ENCODE measurements around the gene ZNF74. TPM values are rescaled to one million over a fixed set of nuclear protein-coding genes. Genes with fewer than 3 reads are reported as not detected.

Gene ZNF74
- total and polyA plus RNA-seq, 2 donors (not counting 1 experiment from before 2014, with no cell fraction given), result 11.6 TPM

GRCh38 chr22:20388200-20388599 lies 5.8 kb upstream of the ZNF74 start:
- H3K9ac ChIP-seq (ENCODE audit: low read length), result no peak overlapping the region
- H3K27me3 Mint-ChIP-seq, result peaks cover 21% of the 10 kb centered on the region
- H3K79me2 ChIP-seq (ENCODE audit: control insufficient read depth, insufficient read depth, low read length), result no peaks in the 10 kb centered on the region
- no peak overlapping the region for H2AFZ ChIP-seq (ENCODE audit: insufficient read depth, low read depth, low read length, poor library complexity, severe bottlenecking)
- ChIA-PET POLR2A (no interaction called here), CTCF (no interaction called here)
- no peaks in the 10 kb centered on the region for H3K4me1 Mint-ChIP-seq
- ATAC-seq (ENCODE audit: low read depth) (no peak), DNase-seq (no peak)
- peaks cover 0 to under 1% of the 10 kb centered on the region in 2 donors for H3K4me1 ChIP-seq (ENCODE audit: control insufficient read depth in 2 of 2, insufficient read depth in 2 of 2, low read length in 2 of 2)
- no peak overlapping the region for H3K4me3 Mint-ChIP-seq
- H3K27ac Mint-ChIP-seq, result no peak overlapping the region
- intact Hi-C loops (cut with micrococcal nuclease), result no loop called here
- no peaks in the 10 kb centered on the region for H3K9me3 Mint-ChIP-seq (ENCODE audit: insufficient read depth)
- no peaks in the 10 kb centered on the region for H3K36me3 ChIP-seq (replicated peaks in 1 of 2; ENCODE audit: control extremely low read depth in 1 of 2, control insufficient read depth in 1 of 2, extremely low read depth in 1 of 2, insufficient read depth in 2 of 2, low read length in 1 of 2)
- H3K4me3 ChIP-seq (ENCODE audit: control extremely low read depth in 1 of 5, extremely low read depth in 1 of 5, insufficient read depth in 1 of 5, low read depth in 2 of 5, low read length in 4 of 5), result no peak overlapping the region
- no peaks in the 10 kb centered on the region for H4K20me1 ChIP-seq (ENCODE audit: control insufficient read depth, insufficient read depth, low read length, poor library complexity, severe bottlenecking)
- no peak overlapping the region for H3K27ac ChIP-seq (ENCODE audit: low read length in 2 of 2)
- TF ChIP-seq CTCF (IDR thresholded peaks at IDR 0.05) (no peak), EZH2 (IDR thresholded peaks at IDR 0.05; ENCODE audit: borderline replicate concordance, insufficient read depth, low read depth, low read length, poor library complexity, severe bottlenecking) (no peak)
- peaks cover 0 to 4% (median 3%) of the 10 kb centered on the region in 4 experiments for H3K27me3 ChIP-seq (replicated peaks in 1 of 4; ENCODE audit: control extremely low read depth in 1 of 4, control insufficient read depth in 3 of 4, insufficient read depth in 4 of 4, low read length in 3 of 4)
- no peak overlapping the region for H3K4me2 ChIP-seq (replicated peaks; ENCODE audit: low read depth, low read length, poor library complexity, severe bottlenecking)
- H3K9me3 ChIP-seq (ENCODE audit: control extremely low read depth in 1 of 3, control insufficient read depth in 2 of 3, insufficient read depth in 1 of 3, low read length in 2 of 3), result peaks cover 0 to 6% (median 0%) of the 10 kb centered on the region in 3 donors

GRCh38 chr22:20389288-20389687 lies 4.7 kb upstream of the ZNF74 start:
- Mint-ChIP-seq H3K4me1 (peaks cover 5% of the 10 kb centered on the region), H3K9me3 (ENCODE audit: insufficient read depth) (no peaks in the 10 kb centered on the region), H3K27me3 (peaks cover 13% of the 10 kb centered on the region), H3K27ac (no peak overlapping the region), H3K4me3 (no peak overlapping the region)
- H3K9ac ChIP-seq (ENCODE audit: low read length), result no peak overlapping the region
- ATAC-seq (ENCODE audit: low read depth) (no peak), DNase-seq (no peak)
- POLR2A ChIA-PET, result no interaction called here
- WGBS (ENCODE audit: insufficient coverage), result 95% methylated on average over 4 of the region's 6 CpGs
- H3K4me1 ChIP-seq (ENCODE audit: control insufficient read depth in 2 of 2, insufficient read depth in 2 of 2, low read length in 2 of 2), result peaks cover 4 to 6% of the 10 kb centered on the region in 2 donors
- intact Hi-C loops (cut with micrococcal nuclease), result no loop called here
- no peaks in the 10 kb centered on the region for H3K36me3 ChIP-seq (replicated peaks in 1 of 2; ENCODE audit: control extremely low read depth in 1 of 2, control insufficient read depth in 1 of 2, extremely low read depth in 1 of 2, insufficient read depth in 2 of 2, low read length in 1 of 2)
- no peak overlapping the region for H2AFZ ChIP-seq (ENCODE audit: insufficient read depth, low read depth, low read length, poor library complexity, severe bottlenecking)
- CTCF ChIA-PET, result no interaction called here
- H3K9me3 ChIP-seq (ENCODE audit: control extremely low read depth in 1 of 3, control insufficient read depth in 2 of 3, insufficient read depth in 1 of 3, low read length in 2 of 3), result peaks cover 0 to 6% (median 0%) of the 10 kb centered on the region in 3 donors
- TF ChIP-seq EZH2 (IDR thresholded peaks at IDR 0.05; ENCODE audit: borderline replicate concordance, insufficient read depth, low read depth, low read length, poor library complexity, severe bottlenecking) (no peak), CTCF (IDR thresholded peaks at IDR 0.05) (no peak)
- peaks cover under 1% of the 10 kb centered on the region for H3K79me2 ChIP-seq (ENCODE audit: control insufficient read depth, insufficient read depth, low read length)
- H3K4me3 ChIP-seq (ENCODE audit: control extremely low read depth in 1 of 5, extremely low read depth in 1 of 5, insufficient read depth in 1 of 5, low read depth in 2 of 5, low read length in 4 of 5), result no peak overlapping the region
- no peak overlapping the region for H3K27ac ChIP-seq (ENCODE audit: low read length in 2 of 2)
- H3K4me2 ChIP-seq (replicated peaks; ENCODE audit: low read depth, low read length, poor library complexity, severe bottlenecking), result no peak overlapping the region
- no peaks in the 10 kb centered on the region for H4K20me1 ChIP-seq (ENCODE audit: control insufficient read depth, insufficient read depth, low read length, poor library complexity, severe bottlenecking)
- peaks cover 0 to 4% (median 3%) of the 10 kb centered on the region in 4 experiments for H3K27me3 ChIP-seq (replicated peaks in 1 of 4; ENCODE audit: control extremely low read depth in 1 of 4, control insufficient read depth in 3 of 4, insufficient read depth in 4 of 4, low read length in 3 of 4)

Data from B cell (primary cell).